Erythroblast (primary cell): ENCODE results near the gene RIPPLY3.

ENCODE experiments used
- GATA1 ChIP-seq: IDR thresholded peaks from 2 replicates; pipeline ENCODE4 v1.6.1; 2011; ENCODE audit warnings: low read depth, mild to moderate bottlenecking, control low read depth, low read length, moderate library complexity
- POLR2A ChIP-seq: IDR thresholded peaks from 2 replicates; pipeline ENCODE4 v1.6.1; 2011; ENCODE audit warnings: mild to moderate bottlenecking, low read length

DNA sequence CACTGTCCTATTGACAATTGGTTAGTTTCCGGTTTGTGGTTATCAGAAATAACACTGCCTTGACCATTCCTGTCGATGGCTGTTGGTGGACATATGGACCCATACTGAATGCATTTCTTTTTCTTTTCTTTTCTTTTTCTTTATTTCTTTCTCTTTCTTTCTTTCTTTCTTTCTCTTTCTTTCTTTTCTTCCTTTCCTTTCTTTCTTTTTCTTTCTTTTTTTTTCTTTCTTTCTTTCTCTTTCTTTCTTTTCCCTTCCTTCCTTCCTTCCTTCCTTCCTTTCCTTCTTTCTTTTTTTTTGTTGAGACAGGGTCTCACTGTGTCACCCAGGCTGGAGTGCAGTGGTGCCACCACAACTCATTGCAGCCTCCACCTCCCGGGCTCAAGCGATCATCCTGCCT is 24.4 kb downstream of the RIPPLY3 start:
- no peak for TF ChIP-seq GATA1
- TF ChIP-seq POLR2A: no peak
